ENCODE data around the gene CCDC85B.

DNA sequence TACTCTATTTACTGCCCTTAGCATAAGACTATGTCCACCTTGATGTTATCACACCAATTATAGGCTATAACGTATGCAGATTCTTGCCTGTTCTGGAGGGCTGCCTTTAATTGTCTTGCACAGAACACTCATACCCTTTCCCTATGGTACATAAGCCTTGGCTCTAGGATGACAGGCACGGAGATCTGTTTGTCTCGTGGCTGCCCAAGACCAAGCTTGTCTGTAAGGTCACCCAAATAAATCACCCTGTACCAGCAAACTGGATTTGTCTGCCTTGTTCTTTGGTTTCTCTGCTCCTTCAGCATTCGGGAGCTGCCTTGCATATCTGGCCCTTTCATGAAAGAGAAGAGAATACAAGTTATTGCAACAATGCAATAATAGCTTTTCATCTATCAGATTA is 47.3 kb downstream of the CCDC85B start:
- no peak for TF ChIP-seq CTCF (CRISPR knock-in tag; IDR thresholded peaks at IDR 0.05)
- no peak for TF ChIP-seq JUNB (CRISPR knock-in tag; IDR thresholded peaks at IDR 0.05; ENCODE audit: borderline replicate concordance)
- TF ChIP-seq ELK4 (CRISPR knock-in tag; IDR thresholded peaks at IDR 0.05; ENCODE audit: borderline replicate concordance) = no peak

All from HepG2 (cell line).